ENCODE results near the gene MKRN1.

GRCh38 chr7:140416560-140416959 lies 62.7 kb downstream of the MKRN1 start:
- TF ChIP-seq, protein P1, sequence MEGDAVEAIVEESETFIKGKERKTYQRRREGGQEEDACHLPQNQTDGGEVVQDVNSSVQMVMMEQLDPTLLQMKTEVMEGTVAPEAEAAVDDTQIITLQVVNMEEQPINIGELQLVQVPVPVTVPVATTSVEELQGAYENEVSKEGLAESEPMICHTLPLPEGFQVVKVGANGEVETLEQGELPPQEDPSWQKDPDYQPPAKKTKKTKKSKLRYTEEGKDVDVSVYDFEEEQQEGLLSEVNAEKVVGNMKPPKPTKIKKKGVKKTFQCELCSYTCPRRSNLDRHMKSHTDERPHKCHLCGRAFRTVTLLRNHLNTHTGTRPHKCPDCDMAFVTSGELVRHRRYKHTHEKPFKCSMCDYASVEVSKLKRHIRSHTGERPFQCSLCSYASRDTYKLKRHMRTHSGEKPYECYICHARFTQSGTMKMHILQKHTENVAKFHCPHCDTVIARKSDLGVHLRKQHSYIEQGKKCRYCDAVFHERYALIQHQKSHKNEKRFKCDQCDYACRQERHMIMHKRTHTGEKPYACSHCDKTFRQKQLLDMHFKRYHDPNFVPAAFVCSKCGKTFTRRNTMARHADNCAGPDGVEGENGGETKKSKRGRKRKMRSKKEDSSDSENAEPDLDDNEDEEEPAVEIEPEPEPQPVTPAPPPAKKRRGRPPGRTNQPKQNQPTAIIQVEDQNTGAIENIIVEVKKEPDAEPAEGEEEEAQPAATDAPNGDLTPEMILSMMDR (conservative IDR thresholded peaks at IDR 0.05), result no peak
- no peak for TF ChIP-seq EZH2 (IDR thresholded peaks at IDR 0.05; ENCODE audit: low read depth)
